Loucy (cell line): Measurements from ENCODE around the gene ADGRF4.
"Not testable (repeated sequence)": the region's sequence is repeated elsewhere in the genome, so short reads cannot be mapped to it uniquely, and the experiment has no call there.

Source experiments
- H2AFZ ChIP-seq: fragments of 200-600 bp; sonication (generic); 2 replicates; pipeline ENCODE4 v1.6.0; 2016; ENCODE audit warnings: antibody characterized with exemption, mild to moderate bottlenecking, low read length, moderate library complexity
- H3F3A ChIP-seq: fragments of 200-600 bp; 2 replicates; pipeline ENCODE4 v1.6.0; 2016; ENCODE audit warnings: antibody characterized with exemption, low read depth, mild to moderate bottlenecking
- H3K27me3 ChIP-seq: fragments of 200-600 bp; sonication (generic); 2 replicates; pipeline ENCODE4 v1.6.1; 2014; ENCODE audit warnings: low read length, mild to moderate bottlenecking; ENCODE audit not compliant: insufficient read depth, poor library complexity, severe bottlenecking
- H3K36me3 ChIP-seq: fragments of 200-600 bp; sonication (generic); 2 replicates; pipeline ENCODE4 v1.6.1; 2016; ENCODE audit warnings: low read length; ENCODE audit not compliant: insufficient read depth
- H3K4me1 ChIP-seq: fragments of 200-600 bp; sonication (generic); 2 replicates; pipeline ENCODE4 v1.5.1; 2014; ENCODE audit warnings: low read length, mild to moderate bottlenecking; ENCODE audit not compliant: insufficient read depth, poor library complexity, severe bottlenecking
- H3K4me2 ChIP-seq: fragments of 200-600 bp; sonication (generic); 2 replicates; pipeline ENCODE4 v1.6.0; 2014; ENCODE audit warnings: antibody characterized with exemption, low read length, low read depth, mild to moderate bottlenecking; ENCODE audit not compliant: poor library complexity, severe bottlenecking
- H3K4me3 ChIP-seq: fragments of 200-600 bp; sonication (generic); 2 replicates; pipeline ENCODE4 v1.5.1; 2014; ENCODE audit warnings: low read length, mild to moderate bottlenecking, mixed read lengths; ENCODE audit not compliant: poor library complexity, severe bottlenecking
- H3K79me2 ChIP-seq: fragments of 200-600 bp; sonication (generic); 2 replicates; pipeline ENCODE4 v1.6.1; 2014; ENCODE audit warnings: low read length; ENCODE audit not compliant: insufficient read depth
- H3K9ac ChIP-seq: fragments of 200-600 bp; sonication (generic); 2 replicates; pipeline ENCODE4 v1.6.0; 2014; ENCODE audit warnings: mild to moderate bottlenecking, low read depth, low read length, moderate library complexity; ENCODE audit not compliant: poor library complexity, severe bottlenecking
- H3K9me2 ChIP-seq: fragments of 200-600 bp; sonication (generic); replicated peaks from 2 replicates; pipeline ENCODE4 v1.6.1; 2016; ENCODE audit warnings: low read depth, low read length, mixed read lengths
- H3K9me3 ChIP-seq: fragments of 200-600 bp; sonication (generic); 2 replicates; pipeline ENCODE4 v1.6.1; 2014; ENCODE audit warnings: mild to moderate bottlenecking, antibody characterized with exemption, low read length, low read depth; ENCODE audit not compliant: insufficient read depth
- H4K20me1 ChIP-seq: fragments of 200-600 bp; sonication (generic); 2 replicates; pipeline ENCODE4 v1.6.0; 2014; ENCODE audit warnings: antibody characterized with exemption, low read length, mild to moderate bottlenecking; ENCODE audit not compliant: insufficient read depth, poor library complexity, severe bottlenecking
- EZH2phosphoT487 ChIP-seq: fragments of 200-600 bp; IDR thresholded peaks from 2 replicates; pipeline ENCODE4 v1.6.1; 2018; ENCODE audit warnings: antibody characterized with exemption, mild to moderate bottlenecking, moderate library complexity, borderline replicate concordance
- TF ChIP-seq, protein P1 (sequence below): fragments of 200-600 bp; sonication (generic); conservative IDR thresholded peaks from 2 replicates; pipeline ENCODE4 v1.5.1; 2014; ENCODE audit warnings: mild to moderate bottlenecking, antibody characterized with exemption, low read length

ADGRF4 gene

DNA sequence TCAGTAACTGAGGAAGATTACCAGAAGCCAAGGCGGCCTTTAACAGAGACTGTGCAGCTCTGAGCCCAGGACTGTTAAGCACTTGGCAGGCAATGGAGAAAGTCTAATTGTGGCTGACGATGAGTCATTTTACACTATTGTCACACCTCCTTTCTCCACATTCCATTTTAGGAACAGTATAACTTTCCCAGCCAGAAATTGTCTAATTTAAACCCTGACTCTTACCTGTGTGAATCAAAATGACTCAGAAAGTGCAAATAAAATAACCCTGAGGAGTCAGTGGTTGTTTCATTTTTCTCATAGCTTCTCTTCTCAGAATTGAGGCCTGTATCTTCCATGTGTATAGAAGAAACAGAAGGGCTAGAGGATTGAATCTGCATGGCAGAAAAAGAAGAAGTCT is 43.4 kb downstream of the ADGRF4 start:
- TF ChIP-seq, protein P1, sequence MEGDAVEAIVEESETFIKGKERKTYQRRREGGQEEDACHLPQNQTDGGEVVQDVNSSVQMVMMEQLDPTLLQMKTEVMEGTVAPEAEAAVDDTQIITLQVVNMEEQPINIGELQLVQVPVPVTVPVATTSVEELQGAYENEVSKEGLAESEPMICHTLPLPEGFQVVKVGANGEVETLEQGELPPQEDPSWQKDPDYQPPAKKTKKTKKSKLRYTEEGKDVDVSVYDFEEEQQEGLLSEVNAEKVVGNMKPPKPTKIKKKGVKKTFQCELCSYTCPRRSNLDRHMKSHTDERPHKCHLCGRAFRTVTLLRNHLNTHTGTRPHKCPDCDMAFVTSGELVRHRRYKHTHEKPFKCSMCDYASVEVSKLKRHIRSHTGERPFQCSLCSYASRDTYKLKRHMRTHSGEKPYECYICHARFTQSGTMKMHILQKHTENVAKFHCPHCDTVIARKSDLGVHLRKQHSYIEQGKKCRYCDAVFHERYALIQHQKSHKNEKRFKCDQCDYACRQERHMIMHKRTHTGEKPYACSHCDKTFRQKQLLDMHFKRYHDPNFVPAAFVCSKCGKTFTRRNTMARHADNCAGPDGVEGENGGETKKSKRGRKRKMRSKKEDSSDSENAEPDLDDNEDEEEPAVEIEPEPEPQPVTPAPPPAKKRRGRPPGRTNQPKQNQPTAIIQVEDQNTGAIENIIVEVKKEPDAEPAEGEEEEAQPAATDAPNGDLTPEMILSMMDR: no peak
- TF ChIP-seq EZH2phosphoT487: no peak

DNA sequence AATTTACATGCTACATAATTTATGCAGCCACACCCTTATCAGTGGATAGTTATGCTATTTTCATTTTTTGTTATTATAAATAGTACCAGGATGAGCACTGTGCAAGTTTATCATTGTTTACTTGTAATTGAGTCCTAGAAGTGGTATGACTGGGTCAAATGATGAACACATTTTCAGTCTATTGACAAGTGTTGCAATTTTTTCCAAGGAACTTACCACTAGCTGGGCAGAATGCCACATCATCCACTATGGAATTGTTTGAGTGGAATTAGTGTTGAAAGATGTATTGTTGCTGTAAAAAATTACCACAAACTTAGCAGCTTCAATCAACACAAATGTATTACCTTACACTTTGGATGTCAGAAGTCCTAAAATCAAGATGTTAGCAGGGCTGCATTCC is 45.4 kb downstream of the ADGRF4 start:
- no peak overlapping the region for H3K4me3 ChIP-seq
- H3K9ac ChIP-seq: no peak overlapping the region
- no peaks in the 10 kb centered on the region for H3K9me3 ChIP-seq
- H3K27me3 ChIP-seq: peaks cover 3% of the 10 kb centered on the region
- no peaks in the 10 kb centered on the region for H3K4me1 ChIP-seq
- no peak for TF ChIP-seq EZH2phosphoT487
- TF ChIP-seq, protein P1: no peak
- no peaks in the 10 kb centered on the region; the same call in 1 of the 2 replicates for H3F3A ChIP-seq
- H3K9me2 ChIP-seq: no peaks in the 10 kb centered on the region
- no peaks in the 10 kb centered on the region for H3K79me2 ChIP-seq
- no peak overlapping the region for H2AFZ ChIP-seq
- no peak overlapping the region for H3K4me2 ChIP-seq
- H4K20me1 ChIP-seq: no peaks in the 10 kb centered on the region
- no peaks in the 10 kb centered on the region for H3K36me3 ChIP-seq

More for the DNA sequence above, 43.4 kb downstream of the ADGRF4 start:
- no peaks in the 10 kb centered on the region for H4K20me1 ChIP-seq
- H3K4me2 ChIP-seq: no peak overlapping the region
- H3K4me1 ChIP-seq: no peaks in the 10 kb centered on the region
- peaks cover 3% of the 10 kb centered on the region for H3K27me3 ChIP-seq
- H3K9me2 ChIP-seq: no peaks in the 10 kb centered on the region
- H2AFZ ChIP-seq: no peak overlapping the region
- no peaks in the 10 kb centered on the region for H3K9me3 ChIP-seq
- no peaks in the 10 kb centered on the region for H3K36me3 ChIP-seq
- no peaks in the 10 kb centered on the region; the same call in 1 of the 2 replicates for H3F3A ChIP-seq
- H3K79me2 ChIP-seq: no peaks in the 10 kb centered on the region
- H3K4me3 ChIP-seq: no peak overlapping the region
- no peak overlapping the region for H3K9ac ChIP-seq

DNA sequence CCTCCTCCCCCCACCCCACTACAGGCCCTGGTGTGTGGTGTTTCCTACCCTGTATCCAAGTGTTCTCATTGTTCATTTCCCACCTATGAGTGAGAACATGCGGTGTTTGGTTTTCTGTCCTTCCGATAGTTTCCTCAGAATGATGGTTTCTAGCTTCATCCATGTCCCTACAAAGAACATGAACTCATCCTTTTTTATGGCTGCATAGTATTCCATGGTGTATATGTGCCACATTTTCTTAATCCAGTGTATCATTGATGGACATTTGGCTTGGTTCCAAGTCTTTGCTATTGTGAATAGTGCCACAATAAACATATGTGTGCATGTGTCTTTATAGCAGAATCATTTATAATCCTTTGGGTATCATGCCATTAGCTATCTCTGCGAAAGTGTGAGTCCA is 46.9 kb downstream of the ADGRF4 start:
- not testable (repeated sequence) for H3K4me2 ChIP-seq, H3K4me3 ChIP-seq, H3F3A ChIP-seq

DNA sequence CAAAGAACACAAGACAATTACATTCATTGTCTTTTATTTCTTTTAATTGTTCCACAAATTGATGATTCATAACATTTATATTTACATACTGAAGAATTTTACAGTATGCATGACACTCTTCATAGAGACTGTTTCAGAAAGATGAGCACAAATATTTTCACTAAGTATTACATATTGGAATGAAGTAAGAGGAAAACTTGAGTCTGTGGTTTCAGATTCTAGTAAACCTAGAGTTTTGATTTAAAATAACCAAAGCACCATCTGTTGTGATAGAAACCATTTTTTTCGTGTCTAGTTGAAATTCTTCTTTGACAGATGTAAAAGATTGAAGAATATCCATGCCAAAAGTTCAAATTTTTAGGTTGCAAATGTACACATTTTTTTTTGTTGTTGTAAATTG is 51.4 kb downstream of the ADGRF4 start:
- TF ChIP-seq, protein P1: no peak
- no peak for TF ChIP-seq EZH2phosphoT487
- H3K79me2 ChIP-seq: no peaks in the 10 kb centered on the region

More for the DNA sequence above, 46.9 kb downstream of the ADGRF4 start:
- not testable (repeated sequence) for H3K4me1 ChIP-seq, H3K9me2 ChIP-seq, H3K27me3 ChIP-seq, H3K36me3 ChIP-seq, H4K20me1 ChIP-seq, H3K9ac ChIP-seq, H2AFZ ChIP-seq, H3K9me3 ChIP-seq, H3K79me2 ChIP-seq

More for the DNA sequence above, 51.4 kb downstream of the ADGRF4 start:
- Histone ChIP-seq H3K4me2 (no peak overlapping the region), H3K9me3 (no peaks in the 10 kb centered on the region), H3K9me2 (no peaks in the 10 kb centered on the region), H3K36me3 (no peaks in the 10 kb centered on the region), H4K20me1 (no peaks in the 10 kb centered on the region), H3K9ac (no peak overlapping the region), H3K4me1 (no peaks in the 10 kb centered on the region), H3F3A (no peaks in the 10 kb centered on the region; the same call in 1 of the 2 replicates), H3K27me3 (no peaks in the 10 kb centered on the region), H2AFZ (no peak overlapping the region), H3K4me3 (no peak overlapping the region)
